Measurements from ENCODE around the gene IGIP. TPM values are rescaled to one million over a fixed set of nuclear protein-coding genes. Genes with fewer than 3 reads are reported as not detected.

Gene IGIP
- total and polyA plus RNA-seq, 8 donors, result 2.6 to 8.0 (median 5.8) TPM

GRCh38 chr5:140130949-140131733, 5.4 kb downstream of the IGIP start:
- 53 to 55% methylated on average over 5 of the region's 5 CpGs for WGBS, 2 donors
- no peak for ATAC-seq
- no peaks in the 10 kb centered on the region for H3K36me3 ChIP-seq
- peaks cover 3 to 19% (median 6%) of the 10 kb centered on the region in 3 donors for H3K4me1 ChIP-seq
- H3K27me3 ChIP-seq, result no peaks in the 10 kb centered on the region
- TF ChIP-seq, protein P1, sequence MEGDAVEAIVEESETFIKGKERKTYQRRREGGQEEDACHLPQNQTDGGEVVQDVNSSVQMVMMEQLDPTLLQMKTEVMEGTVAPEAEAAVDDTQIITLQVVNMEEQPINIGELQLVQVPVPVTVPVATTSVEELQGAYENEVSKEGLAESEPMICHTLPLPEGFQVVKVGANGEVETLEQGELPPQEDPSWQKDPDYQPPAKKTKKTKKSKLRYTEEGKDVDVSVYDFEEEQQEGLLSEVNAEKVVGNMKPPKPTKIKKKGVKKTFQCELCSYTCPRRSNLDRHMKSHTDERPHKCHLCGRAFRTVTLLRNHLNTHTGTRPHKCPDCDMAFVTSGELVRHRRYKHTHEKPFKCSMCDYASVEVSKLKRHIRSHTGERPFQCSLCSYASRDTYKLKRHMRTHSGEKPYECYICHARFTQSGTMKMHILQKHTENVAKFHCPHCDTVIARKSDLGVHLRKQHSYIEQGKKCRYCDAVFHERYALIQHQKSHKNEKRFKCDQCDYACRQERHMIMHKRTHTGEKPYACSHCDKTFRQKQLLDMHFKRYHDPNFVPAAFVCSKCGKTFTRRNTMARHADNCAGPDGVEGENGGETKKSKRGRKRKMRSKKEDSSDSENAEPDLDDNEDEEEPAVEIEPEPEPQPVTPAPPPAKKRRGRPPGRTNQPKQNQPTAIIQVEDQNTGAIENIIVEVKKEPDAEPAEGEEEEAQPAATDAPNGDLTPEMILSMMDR (IDR thresholded peaks at IDR 0.05), result no peak
- H3K27ac ChIP-seq, result no peak overlapping the region
- no peaks in the 10 kb centered on the region for H3K9me3 ChIP-seq
- DNase-seq, result no peak
- no peak overlapping the region for H3K4me3 ChIP-seq
- no peak for FAIRE-seq
- intact Hi-C loops (cut with DNase I), result no loop called here

GRCh38 chr5:140131967-140132409, 6.3 kb downstream of the IGIP start:
- H3K27ac ChIP-seq, result no peak overlapping the region
- peaks cover 0 to 14% (median 0%) of the 10 kb centered on the region in 3 donors for H3K4me1 ChIP-seq
- WGBS, 2 donors, result 59 to 69% methylated on average over 3 of the region's 3 CpGs
- intact Hi-C loops (cut with DNase I), result no loop called here
- FAIRE-seq (no peak), DNase-seq (peak in 1 of 6 donors; percentile 45), ATAC-seq (peak; percentile 71 to 91 (median 84))
- TF ChIP-seq, protein P1 (IDR thresholded peaks at IDR 0.05), result no peak
- no peaks in the 10 kb centered on the region for H3K36me3 ChIP-seq
- H3K9me3 ChIP-seq, result no peaks in the 10 kb centered on the region
- no peak overlapping the region for H3K4me3 ChIP-seq
- no peaks in the 10 kb centered on the region for H3K27me3 ChIP-seq

DNA sequence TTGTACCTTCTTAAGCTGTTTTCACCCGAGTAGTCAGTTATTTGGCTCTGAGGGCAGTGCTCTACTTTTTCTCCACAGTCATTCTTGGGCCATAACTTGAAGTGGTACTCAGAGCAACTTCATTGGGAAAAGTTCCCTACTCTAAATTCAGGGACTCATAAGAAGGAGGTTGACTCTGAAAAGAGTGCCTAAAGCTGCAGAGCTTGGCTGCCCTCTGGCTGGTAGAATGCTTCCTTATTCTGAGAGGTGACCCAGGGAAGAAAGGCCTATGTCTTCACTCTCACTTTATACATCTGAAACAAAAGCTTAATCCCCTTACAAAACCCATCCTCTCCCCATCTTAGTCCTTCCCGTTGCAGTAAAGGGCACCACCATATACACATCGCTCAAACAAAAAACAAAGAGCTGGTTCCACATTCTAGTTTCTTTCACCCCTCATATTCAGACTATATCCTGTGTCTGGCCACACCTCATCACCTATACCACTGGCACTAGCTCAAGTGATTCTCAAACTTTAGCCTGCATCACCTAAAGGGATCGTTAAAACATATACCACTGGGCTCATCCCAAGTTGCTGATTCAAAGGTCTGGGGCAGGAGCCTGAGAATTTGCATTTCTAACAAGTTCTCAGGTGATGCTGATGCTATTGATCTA, 7.9 kb downstream of the IGIP start:
- no peak for ATAC-seq
- no peak for DNase-seq
- H3K4me3 ChIP-seq, result no peak overlapping the region
- no peaks in the 10 kb centered on the region for H3K36me3 ChIP-seq
- no peaks in the 10 kb centered on the region for H3K27me3 ChIP-seq
- H3K27ac ChIP-seq, result no peak overlapping the region
- 87 to 93% methylated on average over 4 of the region's 4 CpGs for WGBS, 2 donors
- H3K4me1 ChIP-seq, result peaks cover 0 to 9% (median 0%) of the 10 kb centered on the region in 3 donors
- H3K9me3 ChIP-seq, result no peaks in the 10 kb centered on the region
- intact Hi-C loops (cut with DNase I), result no loop called here
- TF ChIP-seq, protein P1 (IDR thresholded peaks at IDR 0.05), result no peak
- no peak for FAIRE-seq

GRCh38 chr5:140134277-140134935, 8.7 kb downstream of the IGIP start:
- Histone ChIP-seq H3K4me1 (peaks cover 0 to 9% (median 0%) of the 10 kb centered on the region in 3 donors), H3K27ac (no peak overlapping the region), H3K36me3 (no peaks in the 10 kb centered on the region), H3K9me3 (no peaks in the 10 kb centered on the region), H3K4me3 (no peak overlapping the region), H3K27me3 (no peaks in the 10 kb centered on the region)
- FAIRE-seq (no peak), DNase-seq (no peak), ATAC-seq (no peak)
- 94% methylated on average over 2 of the region's 2 CpGs for WGBS, 2 donors
- intact Hi-C loops (cut with DNase I), result no loop called here
- TF ChIP-seq, protein P1 (IDR thresholded peaks at IDR 0.05), result no peak

All from pancreas (tissue), 10 donors.